HepG2 (cell line): Measurements from ENCODE around the gene BEND3. TPM values are rescaled to one million over a fixed set of nuclear protein-coding genes. Genes with fewer than 3 reads are reported as not detected.
A peak's percentile ranks its signal among the peaks of the same experiment; 100 is the strongest.

ENCODE experiments used
- ATAC-seq: fragments of 200-7000 bp; cut with Tn5 transposase; 3 replicates; pipeline ENCODE4 v1.9.1; 2020; ENCODE audit warnings: mild to moderate bottlenecking, moderate library complexity
- BruUV-seq: library from RNA; stranded (reverse); fragments of 400-500 nt; replicated peaks from 2 replicates; lab custom pipeline; 2021; lab: Mats Ljungman, UMichigan
- CTCF ChIA-PET: fragments of 300-600 bp; formaldehyde crosslinking; extraction: SDS; loops from one replicate; lab custom pipeline; 2021; ENCODE audit warnings: low total read pairs, inconsistent platforms, low intra/inter-chr PET ratio; lab: Yijun Ruan, JAX
- POLR2A ChIA-PET: fragments of 350-600 bp; sonication (Branson Sonifier 250); formaldehyde crosslinking; loops from one replicate; lab custom pipeline; 2020; ENCODE audit warnings: antibody characterized with exemption, inconsistent platforms; lab: Yijun Ruan, JAX
- DNase-seq: peaks from one replicate; pipeline ENCODE4 v3.0.0-alpha.2; 2015; ENCODE audit warnings: low spot score
- FAIRE-seq: peaks from 3 replicates; lab custom pipeline; 2011; peaks lifted over from hg19 to GRCh38; lab: Jason Lieb, UNC
- H2AFZ ChIP-seq: one replicate; pipeline ENCODE4 v1.6.1; 2011; ENCODE audit warnings: low read length, inconsistent platforms
- H3K27ac ChIP-seq: fragments of 300-600 bp; 3 replicates; pipeline ENCODE4 v1.8.0; 2011; ENCODE audit warnings: mixed run types, mild to moderate bottlenecking, mixed read lengths, low read length, inconsistent platforms; ENCODE audit not compliant: insufficient read depth; ENCODE audit errors: extremely low read length
- H3K27me3 ChIP-seq, 2 experiments: fragments of 200-600 bp in 1 of 2; 2 replicates in 1 of 2; 3 replicates in 1 of 2; pipeline versions ENCODE4 v1.6.0 to v1.8.0; 2011; ENCODE audit warnings: low read length in 2 of 2, mild to moderate bottlenecking in 2 of 2, moderate library complexity in 2 of 2, inconsistent platforms in 1 of 2; ENCODE audit not compliant: insufficient read depth in 2 of 2, control insufficient read depth in 1 of 2
- H3K36me3 ChIP-seq, 2 experiments: fragments of 200-600 bp in 1 of 2; replicated peaks in 1 of 2; 2 replicates in 1 of 2; 3 replicates in 1 of 2; pipeline versions ENCODE4 v1.5.1 to v1.8.0; 2011; ENCODE audit warnings: low read length in 2 of 2, inconsistent platforms in 1 of 2; ENCODE audit not compliant: insufficient read depth in 2 of 2, control insufficient read depth in 1 of 2
- H3K4me1 ChIP-seq: 2 replicates; pipeline ENCODE4 v1.5.1; 2012; ENCODE audit warnings: low read length, inconsistent platforms; ENCODE audit not compliant: insufficient read depth
- H3K4me2 ChIP-seq: 2 replicates; pipeline ENCODE4 v1.6.0; 2011; ENCODE audit warnings: low read depth, low read length, inconsistent platforms
- H3K4me3 ChIP-seq, 3 experiments: fragments of 200-600 bp in 1 of 3; sonication (generic), shearing (Covaris generic) in 1 of 3; replicated peaks in 1 of 3; 2 replicates each; pipeline ENCODE4 v1.5.1; 2011 to 2016; ENCODE audit warnings: low read length in 3 of 3, inconsistent platforms in 2 of 3, low read depth in 2 of 3, mild to moderate bottlenecking in 2 of 3, control low read depth in 1 of 3, mixed read lengths in 1 of 3; ENCODE audit not compliant: insufficient read depth in 1 of 3
- H3K79me2 ChIP-seq: one replicate; pipeline ENCODE4 v1.6.1; 2011; ENCODE audit warnings: low read length, inconsistent platforms; ENCODE audit not compliant: insufficient read depth
- H3K9ac ChIP-seq: 2 replicates; pipeline ENCODE4 v1.6.0; 2011; ENCODE audit warnings: mild to moderate bottlenecking, low read depth, low read length, inconsistent platforms; ENCODE audit not compliant: insufficient read depth
- H3K9me3 ChIP-seq: 2 replicates; pipeline ENCODE4 v1.5.1; 2012; ENCODE audit warnings: mild to moderate bottlenecking, low read length
- H4K20me1 ChIP-seq: 2 replicates; pipeline ENCODE4 v1.6.0; 2011; ENCODE audit warnings: inconsistent platforms, mild to moderate bottlenecking, low read length, moderate library complexity; ENCODE audit not compliant: insufficient read depth
- CTCF ChIP-seq: sonication (generic); formaldehyde crosslinking; IDR thresholded peaks from 2 replicates; pipeline ENCODE4 v1.5.0; 2020; ENCODE audit warnings: mild to moderate bottlenecking, missing genetic modification reagents, moderate library complexity
- SIN3B ChIP-seq: fragments of 150-350 bp; IDR thresholded peaks from 2 replicates; pipeline ENCODE4 v1.6.1; 2014; ENCODE audit warnings: low read length
- STAG1 ChIP-seq: sonication (generic); formaldehyde crosslinking; IDR thresholded peaks from 2 replicates; pipeline ENCODE4 v1.4.0; 2020; ENCODE audit warnings: missing genetic modification reagents
- ZNF225 ChIP-seq: sonication (generic); formaldehyde crosslinking; IDR thresholded peaks from 2 replicates; pipeline ENCODE4 v1.4.0; 2020; ENCODE audit warnings: mild to moderate bottlenecking, missing genetic modification reagents
- WGBS: methylation state at CpG from one replicate; pipeline ENCODE4 v1.1.6; 2017; ENCODE audit warnings: low lambda C conversion rate; 5-methylcytosine and 5-hydroxymethylcytosine counted together
- in situ Hi-C: cut with HindIII; loops from 2 replicates; pipeline ENCODE4 v1.10.0; 2017; ENCODE audit warnings: low pct_unique_long_range_greater_than_20kb; ENCODE audit not compliant: extremely low pct_ligation_motif_present
- intact Hi-C: fragments of 100-400 bp; cut with micrococcal nuclease; formaldehyde crosslinking; loops from one replicate; pipeline ENCODE4 v1.10.0; 2022; ENCODE audit not compliant: unreplicated experiment
- polyA plus RNA-seq, 8 experiments: library from polyadenylated mRNA; depleted of rRNA in 3 of 8; stranded (reverse) in 7 of 8; unstranded in 1 of 8; fragments of >200 nt; fragmentation: Illumina TruSeq in 4 of 8; extraction: Trizol in 4 of 8; gene quantifications; 2 replicates each; pipeline versions ENCODE4 v1.2.1 to v1.2.3, GENCODE V29; 2011 to 2016; ENCODE audit warnings: low read depth in 4 of 8, missing spikeins in 1 of 8, mixed read lengths in 1 of 8; ENCODE audit not compliant: insufficient read depth in 1 of 8
- total RNA-seq, 5 experiments: library from RNA; depleted of rRNA; stranded (reverse); fragments of >200 nt; fragmentation: Illumina TruSeq; extraction: Trizol; gene quantifications; 2 replicates each; pipeline ENCODE4 v1.2.3, GENCODE V29; 2016; ENCODE audit warnings: low read depth in 1 of 5

Gene BEND3
- total and polyA plus RNA-seq, 2 of the 13 experiments (the other 11 are each of a cell fraction or from before 2014, with no cell fraction given) = 1.4 to 5.8 TPM

GRCh38 chr6:107125771-107126170 lies 10.5 kb upstream of the BEND3 start:
- Histone ChIP-seq H3K9me3 (no peaks in the 10 kb centered on the region), H3K36me3 (no peaks in the 10 kb centered on the region), H3K4me3 (no peak overlapping the region), H3K27ac (no peak overlapping the region), H3K27me3 (no peaks in the 10 kb centered on the region), H4K20me1 (no peaks in the 10 kb centered on the region), H2AFZ (no peak overlapping the region), H3K4me1 (peaks cover 28% of the 10 kb centered on the region), H3K4me2 (no peak overlapping the region), H3K79me2 (no peaks in the 10 kb centered on the region), H3K9ac (no peak overlapping the region)
- 42% methylated on average over 5 of the region's 5 CpGs for WGBS
- no peak for TF ChIP-seq ZNF225 (CRISPR knock-in tag)
- ATAC-seq (peak; percentile 35; the same call in 2 of the 3 replicates), FAIRE-seq (no peak), DNase-seq (no peak)
- in situ Hi-C loops = no loop called here
- intact Hi-C loops = no loop called here
- POLR2A ChIA-PET = interaction anchor here (0.8 kb wide), 1 partner anchor 10 kb away, joined by 3 read pairs; no protein-coding TSS in a partner anchor
- CTCF ChIA-PET = no interaction called here
- no TSS peak for BruUV-seq

DNA sequence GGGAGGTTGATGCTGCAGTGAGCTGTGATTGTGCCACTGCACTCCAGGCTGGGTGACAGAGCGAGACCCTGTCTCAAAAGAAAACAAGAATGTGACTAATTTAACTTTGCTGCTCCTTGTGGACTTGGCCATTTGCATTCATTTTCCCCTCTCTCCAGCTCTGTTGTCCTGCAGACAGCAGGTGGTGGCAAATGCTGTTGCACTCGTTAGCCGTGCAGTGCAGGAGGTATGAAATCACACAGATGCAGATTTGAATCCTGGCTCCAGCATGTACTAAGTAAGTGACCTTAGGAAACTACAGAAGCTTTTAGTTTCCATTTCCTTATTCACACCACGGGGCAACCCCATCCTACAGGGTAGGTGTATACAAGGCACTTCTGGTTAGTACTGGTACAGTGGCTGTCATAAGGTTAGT lies 9.6 kb upstream of the BEND3 start:
- H3K27me3 ChIP-seq = no peaks in the 10 kb centered on the region
- intact Hi-C loops = no loop called here
- H3K4me2 ChIP-seq = no peak overlapping the region; the same call in 1 of the 2 replicates
- H3K36me3 ChIP-seq = no peaks in the 10 kb centered on the region
- in situ Hi-C loops = no loop called here
- no peak overlapping the region for H3K9ac ChIP-seq
- ChIA-PET CTCF (no interaction called here), POLR2A (no interaction called here)
- peak; percentile 57 for ATAC-seq
- BruUV-seq = no TSS peak
- FAIRE-seq = no peak
- 7% methylated on average over 4 of the region's 4 CpGs for WGBS
- no peaks in the 10 kb centered on the region for H3K79me2 ChIP-seq
- no peak for DNase-seq
- H3K4me3 ChIP-seq = no peak overlapping the region
- no peak overlapping the region for H3K27ac ChIP-seq
- H4K20me1 ChIP-seq = no peaks in the 10 kb centered on the region
- 0 out of 2 replicates have a peak, but pooled peaks have one; percentile 10 for TF ChIP-seq STAG1
- TF ChIP-seq SIN3B = no peak
- peak; percentile 20; the same call in 1 of the 2 replicates for TF ChIP-seq CTCF (CRISPR knock-in tag)
- H2AFZ ChIP-seq = no peak overlapping the region
- H3K9me3 ChIP-seq = no peaks in the 10 kb centered on the region
- peaks cover 20% of the 10 kb centered on the region for H3K4me1 ChIP-seq
